NCI-H446 (cell line): ENCODE data around the gene ARHGAP6.

Experiments used
- DNase-seq, 2 experiments: peaks; one replicate each; lab custom pipeline; 2025; lab: John Stamatoyannopoulos, UW

The ARHGAP6 gene

GRCh38 chrX:11215191-11215921, 450.4 kb downstream of the ARHGAP6 start:
- DNase-seq, result no peak

- no peak for DNase-seq
These were observed 451.2 kb downstream of the ARHGAP6 start for GRCh38 chrX:11214346-11215190.

DNA sequence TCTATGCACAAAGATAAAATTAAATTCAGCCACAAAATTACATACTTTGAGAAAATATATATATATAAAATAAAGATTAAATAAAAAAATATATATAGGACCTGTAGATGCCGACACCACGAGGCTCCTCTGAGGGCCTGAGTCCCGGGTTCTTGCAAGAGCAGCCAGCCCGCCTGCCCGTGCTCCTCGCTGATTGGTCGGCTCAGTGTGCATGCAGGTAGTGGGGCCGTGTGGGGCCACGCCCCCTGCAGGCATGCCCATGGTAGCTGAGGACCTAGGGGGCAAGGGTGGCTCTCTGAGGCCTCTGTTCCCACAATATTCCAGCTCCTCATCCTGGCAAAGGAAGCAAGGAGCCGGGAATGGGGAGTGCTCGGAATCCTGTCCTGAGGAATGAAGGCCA, 453.0 kb downstream of the ARHGAP6 start:
- no peak for DNase-seq

DNA sequence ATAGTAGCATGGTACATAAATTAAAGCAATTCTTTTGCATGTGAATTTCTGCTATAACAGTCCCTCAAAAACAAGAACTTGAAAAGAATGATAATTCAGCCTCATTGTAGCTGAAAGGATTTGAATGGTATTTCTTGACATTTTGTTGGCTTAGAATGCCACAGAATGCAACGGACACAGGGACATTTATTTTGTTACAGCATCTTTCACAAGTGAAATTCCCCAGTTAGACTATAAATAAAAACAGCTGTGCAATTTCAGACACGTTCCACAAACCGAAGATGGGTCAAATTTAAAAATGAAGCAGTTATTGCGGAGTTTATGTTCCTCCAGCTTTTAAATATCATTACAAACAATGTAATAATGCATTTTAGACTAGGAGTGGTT, 455.3 kb downstream of the ARHGAP6 start:
- no peak for DNase-seq

- no peak for DNase-seq
These were observed 455.8 kb downstream of the ARHGAP6 start for GRCh38 chrX:11209798-11210414.

DNA sequence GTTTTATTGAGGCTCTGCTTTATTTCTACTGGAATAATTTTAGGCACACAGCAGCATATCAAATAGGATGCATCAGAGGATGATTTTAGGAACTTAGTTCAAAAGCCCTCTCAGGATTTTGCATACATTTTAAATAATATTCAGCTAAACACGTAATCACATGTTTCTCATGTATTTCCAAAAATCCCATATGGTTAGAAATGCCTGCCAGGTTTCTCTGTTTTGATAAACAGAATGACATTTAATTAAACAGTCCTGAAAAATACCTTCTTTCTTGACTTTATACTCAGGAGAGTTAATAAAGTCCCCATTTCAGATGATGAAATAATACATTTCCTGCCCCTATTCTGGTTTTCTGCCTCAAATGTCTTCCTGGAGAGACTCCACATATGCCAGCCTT, 459.0 kb downstream of the ARHGAP6 start:
- DNase-seq, result no peak

DNA sequence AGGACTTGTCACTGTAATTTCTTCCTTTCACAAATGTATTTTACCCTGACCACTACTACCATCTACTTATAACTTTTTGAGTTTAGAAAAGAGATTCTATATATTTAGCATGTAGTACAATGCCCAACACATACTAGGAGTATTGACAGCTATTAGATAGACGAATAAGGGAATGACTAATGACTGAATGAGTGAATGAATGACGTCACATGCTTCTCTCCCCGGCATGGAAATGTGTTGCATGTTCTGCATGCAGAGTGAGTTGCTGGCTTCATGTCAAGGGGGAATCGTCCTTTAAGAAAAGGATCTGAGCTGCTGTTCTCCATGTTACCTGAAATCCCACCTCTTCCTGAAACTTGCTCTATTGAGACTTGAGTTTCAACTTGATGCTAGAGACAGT, 459.9 kb downstream of the ARHGAP6 start:
- no peak for DNase-seq

DNA sequence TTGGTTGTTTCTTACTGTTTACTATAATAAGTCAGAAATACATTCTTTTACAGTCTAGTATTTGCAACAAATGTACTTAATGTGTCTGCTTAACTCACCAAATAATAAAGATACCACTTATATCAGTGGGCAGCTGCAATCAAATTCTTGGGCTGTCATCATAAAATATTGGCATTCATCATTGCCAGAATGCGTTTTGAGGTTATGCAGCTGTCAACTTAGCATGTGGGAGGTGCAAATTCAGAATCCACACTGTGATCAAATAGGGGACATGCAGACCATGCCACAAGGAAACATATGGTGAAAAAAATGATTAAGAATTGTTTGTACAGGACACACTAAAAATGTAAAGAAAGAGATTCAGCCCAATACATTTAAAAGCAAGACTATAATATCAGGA, 468.0 kb downstream of the ARHGAP6 start:
- no peak for DNase-seq

DNA sequence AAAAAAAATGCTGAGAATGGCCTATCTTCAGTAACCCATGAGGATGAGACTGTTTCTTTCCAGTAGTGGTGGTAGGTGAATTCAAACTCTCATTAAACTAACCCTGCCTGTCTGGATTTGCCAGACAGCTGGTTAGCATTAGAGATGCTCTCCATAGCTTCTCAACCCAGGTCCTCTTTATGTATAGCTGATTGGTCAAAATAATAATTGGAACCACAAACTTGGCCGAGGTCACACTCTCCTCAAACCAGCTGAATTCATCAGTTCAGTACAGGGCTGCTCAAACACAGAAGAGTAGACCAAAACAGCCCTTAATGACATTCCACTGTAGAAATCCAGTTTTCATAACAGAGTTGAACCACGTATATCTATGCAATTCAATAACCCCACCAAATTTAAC, 469.2 kb downstream of the ARHGAP6 start:
- DNase-seq, result no peak

DNA sequence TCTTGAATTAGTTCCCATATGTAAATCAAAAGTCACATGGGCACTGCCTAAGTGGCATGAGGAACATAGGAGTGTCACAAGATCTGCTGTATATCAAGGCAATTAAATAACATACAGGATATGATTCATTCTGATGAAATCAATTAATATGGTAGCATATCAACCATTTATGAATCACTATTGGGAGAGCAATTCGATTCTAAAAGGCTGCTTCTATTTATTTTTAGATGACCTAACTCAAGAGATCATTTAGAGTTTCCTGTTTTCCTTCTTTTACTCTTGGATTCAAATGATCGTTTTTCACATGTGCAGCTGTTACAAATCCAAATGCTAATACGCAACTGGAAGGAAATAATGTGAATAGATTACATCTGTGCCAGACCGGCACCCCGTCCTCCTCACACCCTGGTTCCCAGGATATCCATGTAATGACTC, 472.7 kb downstream of the ARHGAP6 start:
- no peak for DNase-seq

- no peak for DNase-seq
These were observed 474.8 kb downstream of the ARHGAP6 start for GRCh38 chrX:11190745-11191510.

DNA sequence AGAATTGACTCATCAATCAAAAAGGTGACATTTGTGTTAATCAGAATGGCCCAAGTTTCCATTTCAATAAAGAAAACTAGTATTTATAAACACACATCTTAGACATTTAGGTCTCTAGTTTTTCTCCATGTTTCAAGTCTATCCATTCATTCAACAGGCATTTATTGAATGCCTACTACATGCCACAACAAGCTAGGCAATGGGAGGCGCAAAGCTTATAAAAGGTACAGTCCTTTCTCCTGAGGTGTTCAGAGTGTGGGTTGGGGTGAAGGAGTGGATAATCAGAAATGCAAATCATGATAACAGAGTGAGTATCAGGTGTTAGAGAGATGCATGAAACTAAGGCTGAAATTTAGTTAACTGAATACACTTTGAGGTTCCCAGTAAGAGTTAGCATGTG, 476.6 kb downstream of the ARHGAP6 start:
- DNase-seq, result no peak

GRCh38 chrX:11188664-11189063, 477.1 kb downstream of the ARHGAP6 start:
- no peak for DNase-seq

DNA sequence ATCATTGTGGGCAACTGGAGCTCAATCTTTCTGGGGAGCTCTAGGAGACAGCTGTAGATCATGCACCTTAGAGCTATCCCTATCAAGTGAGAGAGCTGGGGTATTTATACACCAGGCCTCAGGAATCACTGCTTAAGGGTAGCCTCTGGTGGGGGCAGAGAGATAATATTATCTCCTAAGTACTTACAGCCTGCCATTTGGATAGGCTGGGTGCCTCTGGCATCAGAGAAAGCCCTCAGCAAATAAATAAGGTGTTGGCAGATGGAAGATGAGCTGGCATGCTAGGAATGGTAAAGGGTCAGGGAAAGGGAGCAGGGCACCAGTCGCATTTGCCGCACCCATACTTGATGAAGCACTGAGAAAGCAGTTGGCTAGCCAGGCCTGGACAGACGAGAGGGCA, 478.7 kb downstream of the ARHGAP6 start:
- no peak for DNase-seq

DNA sequence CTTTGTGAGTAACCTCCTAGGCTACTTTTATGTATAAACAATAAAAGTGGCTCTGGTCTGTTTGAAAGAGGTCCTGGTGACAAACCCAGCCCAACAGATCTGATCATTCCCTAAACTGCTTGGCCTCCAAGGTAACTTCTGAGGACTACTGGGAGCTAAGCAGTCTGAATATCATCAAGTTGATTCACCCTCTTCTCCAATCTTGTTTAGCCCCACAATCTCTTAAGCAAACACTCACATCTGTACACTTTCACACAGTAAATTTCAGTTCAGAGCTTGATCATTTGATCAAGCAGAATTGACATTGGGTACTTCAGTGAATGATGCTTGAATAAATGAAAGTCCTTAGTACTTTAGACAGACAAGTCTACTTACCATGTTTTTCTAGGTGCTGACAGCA, 479.9 kb downstream of the ARHGAP6 start:
- DNase-seq, result no peak

GRCh38 chrX:11180571-11180970, 485.1 kb downstream of the ARHGAP6 start:
- DNase-seq, result no peak

GRCh38 chrX:11172415-11172814, 493.3 kb downstream of the ARHGAP6 start:
- no peak for DNase-seq

DNA sequence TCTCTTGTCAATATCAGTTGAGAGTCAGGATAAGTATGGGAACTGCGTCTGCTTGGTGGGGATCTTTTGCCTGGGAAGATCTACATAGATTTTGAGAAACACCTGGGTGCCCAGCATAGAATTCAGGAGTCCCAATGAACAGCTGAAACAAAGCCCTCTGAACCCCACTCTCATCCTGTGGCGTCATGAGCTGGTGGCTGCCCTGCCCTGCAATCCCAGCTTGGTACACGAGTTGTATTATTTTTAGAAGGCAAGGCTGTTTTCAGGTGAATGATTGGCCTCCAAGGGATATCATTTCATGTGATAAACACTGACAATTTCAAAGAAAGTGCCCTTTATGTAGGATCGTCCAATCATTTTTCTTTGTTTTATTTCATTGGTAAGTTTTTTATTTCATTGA, 493.8 kb downstream of the ARHGAP6 start:
- DNase-seq, result no peak

DNA sequence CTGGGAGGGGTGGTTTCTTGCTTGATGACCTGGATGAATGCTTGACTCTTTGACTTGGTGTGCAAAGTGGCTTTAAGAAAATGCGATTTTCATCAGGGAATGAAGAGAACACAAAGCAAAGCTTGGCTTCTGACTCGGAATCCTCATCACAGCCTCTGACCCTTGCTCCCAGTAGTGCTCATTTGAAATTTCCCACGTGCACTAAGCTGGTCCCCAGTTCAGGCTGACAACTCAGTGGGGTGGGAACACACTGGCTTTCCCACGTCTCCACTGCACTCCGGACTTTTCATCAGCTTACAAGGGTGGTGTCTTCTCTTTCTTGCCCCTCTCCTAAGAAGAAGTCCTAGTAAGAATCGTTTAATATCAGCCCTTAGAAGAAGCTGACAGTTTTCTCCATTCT, 501.3 kb downstream of the ARHGAP6 start:
- DNase-seq, result no peak

GRCh38 chrX:11159149-11159548, 506.6 kb downstream of the ARHGAP6 start:
- no peak for DNase-seq

DNA sequence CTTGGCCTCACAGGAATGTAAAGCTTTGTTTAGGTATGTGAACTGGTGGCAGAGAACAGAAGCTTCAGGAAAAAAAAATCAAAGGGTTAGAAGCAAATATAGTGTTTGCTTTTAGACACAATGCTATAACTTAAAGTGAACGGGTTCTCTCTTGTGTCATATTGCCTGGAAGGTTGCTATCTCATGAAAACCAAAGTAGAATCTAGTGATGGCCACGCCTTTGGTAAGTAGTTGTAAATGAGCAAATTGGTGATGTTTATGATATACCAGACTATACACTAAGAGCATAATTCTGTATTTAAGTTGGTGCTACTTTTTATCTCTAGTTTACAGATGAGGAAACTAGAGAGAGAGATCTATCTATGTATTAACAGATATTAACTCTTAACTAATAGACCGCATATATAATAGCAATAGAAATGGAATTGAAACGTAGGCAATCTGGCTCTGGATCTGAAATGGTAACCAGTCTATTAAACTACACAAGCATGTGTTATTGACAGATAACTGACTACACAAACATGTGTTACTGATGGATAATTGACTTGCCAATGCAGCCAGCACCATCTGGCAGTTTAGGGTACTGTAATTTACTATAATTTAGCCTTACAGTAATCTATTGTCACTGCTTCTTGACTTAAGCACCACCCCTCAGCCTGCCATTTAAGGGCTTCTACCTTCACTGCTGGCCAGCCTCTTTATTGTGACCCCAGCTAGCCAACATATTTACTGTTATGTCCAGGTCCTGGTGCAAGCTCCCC, 513.7 kb downstream of the ARHGAP6 start:
- DNase-seq, result no peak

- DNase-seq, result no peak
These were observed 517.3 kb downstream of the ARHGAP6 start for GRCh38 chrX:11148401-11148800.
